Measurements from ENCODE around the gene SFXN1.
A peak's percentile ranks its signal among the peaks of the same experiment; 100 is the strongest.

SFXN1 gene

GRCh38 chr5:175544108-175544511 is 65.8 kb downstream of the SFXN1 start:
- DNase-seq, result no peak

GRCh38 chr5:175544586-175544985 is 66.2 kb downstream of the SFXN1 start:
- no peak for DNase-seq

- no peak for DNase-seq
Observed at GRCh38 chr5:175547842-175548241, 69.5 kb downstream of the SFXN1 start.

- no peak for DNase-seq
Observed at GRCh38 chr5:175548626-175549311, 70.4 kb downstream of the SFXN1 start.

GRCh38 chr5:175550055-175550805 is 71.9 kb downstream of the SFXN1 start:
- DNase-seq, result no peak

GRCh38 chr5:175551266-175551665 is 72.9 kb downstream of the SFXN1 start:
- no peak for DNase-seq

GRCh38 chr5:175554296-175554695 is 75.9 kb downstream of the SFXN1 start:
- DNase-seq, result no peak

- no peak for DNase-seq
Observed at GRCh38 chr5:175555168-175555785, 76.9 kb downstream of the SFXN1 start.

- DNase-seq, result no peak
Observed at GRCh38 chr5:175556794-175557193, 78.4 kb downstream of the SFXN1 start.

- DNase-seq, result no peak
Observed at GRCh38 chr5:175557778-175558177, 79.4 kb downstream of the SFXN1 start.

GRCh38 chr5:175558801-175559480 is 80.6 kb downstream of the SFXN1 start:
- DNase-seq, result no peak

GRCh38 chr5:175560011-175560410 is 81.7 kb downstream of the SFXN1 start:
- DNase-seq, result no peak

GRCh38 chr5:175561085-175561484 is 82.7 kb downstream of the SFXN1 start:
- DNase-seq, result no peak

GRCh38 chr5:175564716-175565115 is 86.4 kb downstream of the SFXN1 start:
- no peak for DNase-seq

- no peak for DNase-seq
Observed at GRCh38 chr5:175566697-175567096, 88.3 kb downstream of the SFXN1 start.

GRCh38 chr5:175567954-175568353 is 89.6 kb downstream of the SFXN1 start:
- no peak for DNase-seq

GRCh38 chr5:175569701-175570100 is 91.3 kb downstream of the SFXN1 start:
- DNase-seq, result no peak

GRCh38 chr5:175572886-175573285 is 94.5 kb downstream of the SFXN1 start:
- DNase-seq, result no peak

- DNase-seq, result no peak
Observed at GRCh38 chr5:175573493-175574269, 95.3 kb downstream of the SFXN1 start.

- no peak for DNase-seq
Observed at GRCh38 chr5:175575301-175575700, 96.9 kb downstream of the SFXN1 start.

- peak in 1 of 2 donors; percentile 4 for DNase-seq
Observed at GRCh38 chr5:175576096-175576495, 97.7 kb downstream of the SFXN1 start.

- DNase-seq, result no peak
Observed at GRCh38 chr5:175576591-175576990, 98.2 kb downstream of the SFXN1 start.
